ENCODE data around the gene CYP26B1.

The CYP26B1 gene

DNA sequence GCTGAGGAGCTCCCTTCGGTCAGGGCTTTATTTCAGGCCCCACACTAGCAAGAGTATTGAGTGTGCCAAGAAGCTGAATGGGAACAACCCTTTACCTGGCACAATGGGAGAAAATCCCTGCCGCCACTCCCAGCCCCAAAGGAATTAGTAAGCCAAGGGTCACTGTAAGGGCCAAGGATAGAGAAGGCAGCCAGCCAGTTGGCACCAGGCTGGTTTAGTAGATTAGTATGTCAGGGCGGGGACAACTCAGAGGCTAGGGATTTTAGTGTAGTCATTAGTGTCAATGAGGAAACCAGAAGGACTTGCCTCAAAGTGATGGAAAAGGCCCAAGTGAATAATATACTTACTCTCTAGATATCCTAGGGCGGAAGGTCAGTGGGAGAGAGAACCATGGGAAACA, 34.9 kb upstream of the CYP26B1 start:
- DNase-seq (ENCODE audit: low spot score) = no peak
- Histone ChIP-seq H3K4me3 (no peak overlapping the region), H3K27ac (no peak overlapping the region)
- TF ChIP-seq, protein P1, sequence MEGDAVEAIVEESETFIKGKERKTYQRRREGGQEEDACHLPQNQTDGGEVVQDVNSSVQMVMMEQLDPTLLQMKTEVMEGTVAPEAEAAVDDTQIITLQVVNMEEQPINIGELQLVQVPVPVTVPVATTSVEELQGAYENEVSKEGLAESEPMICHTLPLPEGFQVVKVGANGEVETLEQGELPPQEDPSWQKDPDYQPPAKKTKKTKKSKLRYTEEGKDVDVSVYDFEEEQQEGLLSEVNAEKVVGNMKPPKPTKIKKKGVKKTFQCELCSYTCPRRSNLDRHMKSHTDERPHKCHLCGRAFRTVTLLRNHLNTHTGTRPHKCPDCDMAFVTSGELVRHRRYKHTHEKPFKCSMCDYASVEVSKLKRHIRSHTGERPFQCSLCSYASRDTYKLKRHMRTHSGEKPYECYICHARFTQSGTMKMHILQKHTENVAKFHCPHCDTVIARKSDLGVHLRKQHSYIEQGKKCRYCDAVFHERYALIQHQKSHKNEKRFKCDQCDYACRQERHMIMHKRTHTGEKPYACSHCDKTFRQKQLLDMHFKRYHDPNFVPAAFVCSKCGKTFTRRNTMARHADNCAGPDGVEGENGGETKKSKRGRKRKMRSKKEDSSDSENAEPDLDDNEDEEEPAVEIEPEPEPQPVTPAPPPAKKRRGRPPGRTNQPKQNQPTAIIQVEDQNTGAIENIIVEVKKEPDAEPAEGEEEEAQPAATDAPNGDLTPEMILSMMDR (IDR thresholded peaks at IDR 0.05) = no peak

DNA sequence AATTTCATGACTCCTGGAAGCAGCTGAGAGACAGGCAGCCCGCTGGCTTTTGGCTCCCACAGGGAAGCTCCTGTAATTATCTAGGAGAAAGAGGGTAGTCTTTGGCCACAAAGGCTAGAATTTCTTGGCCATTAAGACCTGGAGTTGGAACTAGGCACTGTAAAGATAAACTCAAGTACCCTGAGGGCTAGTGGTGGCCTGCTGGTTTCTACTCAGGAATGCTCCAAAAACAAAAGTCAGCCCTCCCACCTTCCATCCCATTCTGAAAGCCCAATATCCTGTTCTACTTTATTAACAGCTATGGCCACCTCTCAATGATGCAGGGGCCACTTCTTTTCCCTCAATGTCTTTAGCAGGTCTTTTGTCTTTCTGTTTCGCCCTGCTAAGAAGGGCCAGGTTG, 34.0 kb upstream of the CYP26B1 start:
- H3K27ac ChIP-seq = no peak overlapping the region
- TF ChIP-seq, protein P1 (IDR thresholded peaks at IDR 0.05) = no peak
- no peak for DNase-seq (ENCODE audit: low spot score)
- H3K4me3 ChIP-seq = no peak overlapping the region

DNA sequence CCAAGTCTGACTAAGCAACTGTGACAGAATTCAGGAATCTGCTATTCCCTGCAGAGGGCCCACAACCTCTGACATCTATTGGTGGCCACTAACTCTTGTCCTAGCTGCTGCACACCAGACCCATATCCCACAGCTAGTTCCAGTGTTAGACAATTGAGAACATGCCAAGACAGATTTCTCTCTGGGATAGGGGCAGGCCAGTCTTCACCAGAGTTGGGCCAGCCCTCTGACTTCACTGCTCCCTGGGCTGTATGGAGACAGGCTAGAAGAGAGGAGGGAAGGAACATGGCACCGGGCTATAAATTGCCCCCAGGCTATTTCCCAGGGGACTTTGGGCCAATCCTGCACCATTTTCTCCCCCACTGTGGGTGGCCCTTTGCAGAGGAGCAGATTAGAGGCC, 32.7 kb upstream of the CYP26B1 start:
- DNase-seq (ENCODE audit: low spot score) = no peak
- Histone ChIP-seq H3K27ac (no peak overlapping the region), H3K4me3 (no peak overlapping the region)
- TF ChIP-seq, protein P1 (IDR thresholded peaks at IDR 0.05) = no peak

DNA sequence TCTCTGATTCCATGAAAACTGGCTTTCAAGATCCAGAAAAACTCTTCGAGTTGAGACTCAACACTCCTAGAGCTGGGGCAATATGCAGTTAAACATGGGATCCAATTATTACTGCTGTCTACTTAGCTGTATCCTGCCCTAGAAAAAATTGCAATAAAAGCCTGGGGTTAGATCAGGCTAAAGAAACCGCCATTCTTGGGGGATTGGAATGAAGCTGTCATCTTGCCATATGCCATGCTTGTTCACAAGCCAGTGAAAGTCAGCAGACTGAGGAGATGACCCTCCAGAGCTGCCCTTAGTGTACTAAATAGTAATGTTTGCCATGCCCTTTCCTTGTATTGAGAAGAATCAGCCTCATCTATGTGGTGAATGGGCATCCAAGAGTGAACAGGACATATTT, 30.9 kb upstream of the CYP26B1 start:
- no peak overlapping the region for H3K4me3 ChIP-seq
- DNase-seq (ENCODE audit: low spot score) = no peak
- TF ChIP-seq, protein P1 (IDR thresholded peaks at IDR 0.05) = no peak
- no peak overlapping the region for H3K27ac ChIP-seq

DNA sequence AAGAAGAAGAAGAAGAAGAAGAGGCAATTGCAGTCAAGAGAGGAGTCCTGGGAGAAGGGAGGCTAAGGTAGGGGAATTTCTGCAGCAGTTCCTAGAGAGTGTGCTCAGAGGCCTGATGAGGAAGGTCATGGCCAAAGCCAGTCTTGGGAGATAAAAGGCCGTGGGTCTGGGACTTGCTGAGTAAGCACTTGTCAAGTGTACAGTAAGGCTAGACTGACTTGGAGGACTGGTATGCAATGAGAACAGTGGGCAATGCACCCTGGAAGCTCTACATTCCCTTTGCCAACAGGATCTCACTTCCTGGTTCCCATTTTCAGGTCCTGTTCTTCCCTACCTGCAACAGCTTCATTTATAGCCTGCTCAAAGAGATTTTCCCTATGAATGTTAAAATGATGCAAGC, 28.6 kb upstream of the CYP26B1 start:
- Histone ChIP-seq H3K27ac (no peak overlapping the region), H3K4me3 (no peak overlapping the region)
- no peak for DNase-seq (ENCODE audit: low spot score)
- TF ChIP-seq, protein P1 (IDR thresholded peaks at IDR 0.05) = no peak

DNA sequence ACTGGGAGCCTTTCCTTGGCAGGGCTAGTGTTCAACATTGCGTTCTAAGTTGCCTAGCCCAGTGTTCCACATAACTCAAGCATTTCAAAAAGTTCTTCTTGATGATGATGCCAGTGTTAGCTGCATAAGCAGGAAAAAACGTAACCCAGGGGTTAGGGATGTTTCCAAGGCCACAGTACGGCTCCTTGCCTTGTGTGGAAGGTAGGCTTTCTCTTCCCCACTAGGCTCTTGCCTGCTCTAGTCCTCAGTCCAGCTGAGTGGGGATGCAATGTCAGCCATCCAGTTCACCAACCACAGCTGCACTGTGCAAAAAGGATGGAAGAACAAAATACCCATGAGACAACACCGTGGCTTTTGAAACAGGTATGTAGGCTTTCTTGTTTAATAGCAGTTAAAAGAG, 28.0 kb upstream of the CYP26B1 start:
- TF ChIP-seq, protein P1 (IDR thresholded peaks at IDR 0.05) = no peak
- no peak for DNase-seq (ENCODE audit: low spot score)
- Histone ChIP-seq H3K27ac (no peak overlapping the region), H3K4me3 (no peak overlapping the region)

DNA sequence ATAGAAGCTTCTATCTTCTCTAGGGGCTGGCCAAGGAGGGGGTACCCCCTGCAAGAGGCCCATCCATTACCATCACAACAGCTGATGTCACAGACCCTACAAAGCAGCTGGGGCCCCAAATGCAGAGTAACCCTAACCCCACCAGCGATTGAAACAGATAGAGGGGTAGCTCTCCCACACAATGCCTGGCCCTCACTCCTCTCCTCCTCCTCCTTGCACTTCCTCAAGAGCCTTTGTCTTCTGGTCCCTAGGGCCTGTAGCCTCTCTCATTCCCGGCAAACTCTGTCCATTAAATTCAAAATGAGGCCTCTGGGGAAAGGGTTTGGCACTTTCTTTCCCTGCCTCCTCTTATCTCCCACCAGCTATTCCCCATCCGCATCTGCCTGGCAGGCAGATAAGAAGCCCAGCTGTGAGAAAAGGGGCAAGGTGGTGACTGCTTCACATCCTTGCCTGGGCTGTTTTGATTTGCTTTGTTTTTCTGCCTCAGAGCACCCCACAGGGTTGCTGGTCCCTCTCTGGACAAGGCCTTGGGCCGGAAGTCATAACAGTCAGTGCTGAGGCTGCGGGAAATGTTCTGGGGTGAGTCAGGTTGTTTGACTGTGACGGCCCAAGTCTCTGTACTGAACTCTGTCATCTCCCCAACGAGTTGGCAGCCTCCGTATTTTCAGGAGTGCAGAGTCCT, 26.1 kb upstream of the CYP26B1 start:
- Histone ChIP-seq H3K4me3 (no peak overlapping the region), H3K27ac (no peak overlapping the region)
- TF ChIP-seq, protein P1 (IDR thresholded peaks at IDR 0.05) = no peak
- DNase-seq (ENCODE audit: low spot score) = no peak
